GM20000 (cell line): ENCODE data around the gene TEPSIN.

ENCODE experiments used
- DNase-seq: peaks from one replicate; pipeline ENCODE4 v3.0.0; 2012; ENCODE audit warnings: low spot score
- TF ChIP-seq, protein P1 (sequence below): IDR thresholded peaks from 2 replicates; pipeline ENCODE4 v1.5.1; 2012; ENCODE audit warnings: mild to moderate bottlenecking, control low read depth; ENCODE audit errors: extremely low read depth, missing control alignments

TEPSIN gene

DNA sequence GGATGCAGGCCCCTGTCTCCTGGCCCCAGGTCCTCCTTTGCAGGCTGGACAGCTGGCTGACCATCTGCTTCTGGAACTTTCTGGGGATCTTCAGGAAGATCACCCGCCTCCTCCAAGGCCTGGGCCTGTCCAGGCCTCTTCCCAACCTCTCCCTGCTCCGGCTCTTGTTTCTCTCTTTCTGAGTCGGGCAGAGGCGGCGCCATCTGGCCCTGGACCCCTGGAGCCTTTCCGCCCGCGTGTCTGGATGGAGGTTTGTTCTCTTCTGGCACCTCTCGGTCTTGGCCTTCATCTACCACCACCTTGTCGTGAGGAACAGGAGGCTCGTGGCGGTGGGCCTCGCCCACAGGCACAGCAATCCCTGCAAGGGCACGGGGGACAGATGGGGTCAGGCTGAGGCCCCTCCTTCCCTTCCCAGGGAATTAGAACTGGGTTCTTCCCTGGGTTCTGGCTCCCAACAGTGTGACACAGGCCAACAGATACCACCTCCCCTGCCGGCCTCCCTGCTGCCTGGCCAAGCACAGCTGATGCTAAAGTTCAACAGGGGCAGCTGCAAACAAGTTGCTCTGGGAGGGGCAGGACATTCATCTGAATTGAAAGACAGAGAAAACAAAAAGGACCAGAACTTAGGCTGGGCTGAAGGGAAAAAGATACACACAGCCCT is 13.6 kb upstream of the TEPSIN start:
- TF ChIP-seq, protein P1, sequence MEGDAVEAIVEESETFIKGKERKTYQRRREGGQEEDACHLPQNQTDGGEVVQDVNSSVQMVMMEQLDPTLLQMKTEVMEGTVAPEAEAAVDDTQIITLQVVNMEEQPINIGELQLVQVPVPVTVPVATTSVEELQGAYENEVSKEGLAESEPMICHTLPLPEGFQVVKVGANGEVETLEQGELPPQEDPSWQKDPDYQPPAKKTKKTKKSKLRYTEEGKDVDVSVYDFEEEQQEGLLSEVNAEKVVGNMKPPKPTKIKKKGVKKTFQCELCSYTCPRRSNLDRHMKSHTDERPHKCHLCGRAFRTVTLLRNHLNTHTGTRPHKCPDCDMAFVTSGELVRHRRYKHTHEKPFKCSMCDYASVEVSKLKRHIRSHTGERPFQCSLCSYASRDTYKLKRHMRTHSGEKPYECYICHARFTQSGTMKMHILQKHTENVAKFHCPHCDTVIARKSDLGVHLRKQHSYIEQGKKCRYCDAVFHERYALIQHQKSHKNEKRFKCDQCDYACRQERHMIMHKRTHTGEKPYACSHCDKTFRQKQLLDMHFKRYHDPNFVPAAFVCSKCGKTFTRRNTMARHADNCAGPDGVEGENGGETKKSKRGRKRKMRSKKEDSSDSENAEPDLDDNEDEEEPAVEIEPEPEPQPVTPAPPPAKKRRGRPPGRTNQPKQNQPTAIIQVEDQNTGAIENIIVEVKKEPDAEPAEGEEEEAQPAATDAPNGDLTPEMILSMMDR = no peak
- no peak for DNase-seq

DNA sequence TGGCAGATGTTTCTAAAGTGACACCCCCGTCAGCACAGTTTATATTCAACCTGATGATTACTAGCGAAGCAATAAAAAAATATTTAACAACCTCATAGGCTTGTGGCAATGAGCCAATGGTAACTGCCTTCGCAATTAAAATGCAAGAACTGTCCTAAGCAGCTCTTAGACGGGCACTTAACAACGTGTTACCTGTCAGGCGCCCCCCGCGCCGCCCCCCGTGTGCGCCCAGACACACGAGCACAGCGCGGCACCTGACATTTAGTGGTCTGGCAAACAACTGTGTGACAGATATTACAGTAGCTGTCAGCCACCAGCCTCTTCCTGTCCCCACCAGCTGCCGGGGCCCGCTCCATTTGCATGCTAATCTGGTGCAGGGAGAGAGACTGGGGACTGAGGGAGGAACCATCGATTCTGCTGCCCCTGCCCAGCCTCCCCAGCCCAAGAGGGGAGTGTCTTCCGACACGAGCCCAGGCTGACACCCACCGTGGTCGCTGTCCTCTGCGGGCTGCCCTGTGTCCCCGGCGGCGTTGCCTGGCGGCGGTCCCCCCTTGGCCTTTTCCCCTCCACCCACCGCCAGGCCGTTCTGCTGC is 12.9 kb upstream of the TEPSIN start:
- TF ChIP-seq, protein P1 = no peak
- DNase-seq = no peak

DNA sequence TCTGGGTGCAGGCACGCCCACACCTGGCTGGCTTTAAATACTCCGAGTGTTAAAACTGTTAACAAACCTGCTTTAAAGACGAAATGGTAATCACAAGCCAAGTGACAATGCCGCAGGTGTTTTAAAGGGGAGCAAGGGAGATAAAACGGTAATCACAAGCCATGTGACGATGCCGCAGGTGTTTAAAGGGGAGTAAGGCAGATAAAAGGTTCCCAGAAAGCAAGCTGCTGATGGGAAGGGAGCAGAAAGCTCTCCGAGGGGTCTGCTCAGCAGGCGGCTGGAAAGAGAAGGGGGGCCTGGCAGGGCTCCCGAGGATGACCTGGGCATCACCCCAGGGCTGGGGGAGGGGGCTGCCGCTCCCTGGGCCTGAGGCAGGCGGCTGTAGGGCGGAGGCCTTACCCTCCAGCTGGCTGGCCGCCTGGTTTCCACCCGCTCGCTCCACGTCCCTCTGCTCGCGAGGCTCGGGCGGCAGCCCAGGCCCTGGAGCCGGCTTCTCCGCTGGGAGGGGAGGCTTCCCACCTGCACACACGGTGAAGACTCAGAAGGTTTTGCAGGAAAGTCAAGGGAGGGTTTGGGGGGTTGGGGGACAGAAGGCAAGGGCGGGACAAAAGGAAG is 12.3 kb upstream of the TEPSIN start:
- no peak for DNase-seq
- TF ChIP-seq, protein P1 = no peak

DNA sequence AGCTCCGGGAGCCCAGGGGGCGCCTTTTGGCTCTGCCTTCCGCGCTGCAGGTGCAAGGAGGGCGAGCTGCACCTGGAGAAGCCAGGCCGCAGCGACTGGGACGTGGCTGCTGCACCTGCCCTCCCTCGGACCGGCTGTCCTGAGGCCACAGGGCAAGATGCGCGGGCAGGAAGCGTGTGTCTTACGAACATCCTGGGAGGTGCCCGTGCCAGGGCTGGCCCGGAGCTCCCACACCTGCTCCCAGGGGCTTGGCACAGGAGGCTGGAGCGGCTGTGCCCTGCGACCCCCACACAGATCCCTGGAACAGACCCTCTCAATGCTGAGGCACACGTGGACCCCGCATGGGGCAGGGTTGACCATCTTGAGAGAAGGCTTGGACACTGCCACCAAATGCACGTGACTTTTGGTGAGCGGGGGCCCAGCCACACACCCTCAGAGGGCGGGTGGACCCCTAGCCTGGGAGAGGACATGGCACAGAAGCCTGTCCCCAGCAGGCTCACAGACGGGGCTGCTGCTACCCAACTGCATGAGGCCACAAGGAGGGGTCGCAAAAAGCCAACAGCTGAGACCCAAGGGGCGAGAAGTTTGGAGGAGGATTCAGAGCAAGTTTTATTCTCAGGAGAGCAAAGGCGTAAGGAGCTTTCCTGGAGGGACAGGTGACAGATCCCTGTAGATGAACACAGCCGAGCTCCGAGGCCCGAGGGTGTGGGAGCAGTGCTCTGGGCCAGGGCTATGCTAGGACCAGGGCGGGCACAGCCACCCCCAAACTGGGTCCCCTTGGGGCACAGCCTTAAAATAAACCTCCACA is 11.6 kb upstream of the TEPSIN start:
- TF ChIP-seq, protein P1 = no peak
- DNase-seq = no peak

DNA sequence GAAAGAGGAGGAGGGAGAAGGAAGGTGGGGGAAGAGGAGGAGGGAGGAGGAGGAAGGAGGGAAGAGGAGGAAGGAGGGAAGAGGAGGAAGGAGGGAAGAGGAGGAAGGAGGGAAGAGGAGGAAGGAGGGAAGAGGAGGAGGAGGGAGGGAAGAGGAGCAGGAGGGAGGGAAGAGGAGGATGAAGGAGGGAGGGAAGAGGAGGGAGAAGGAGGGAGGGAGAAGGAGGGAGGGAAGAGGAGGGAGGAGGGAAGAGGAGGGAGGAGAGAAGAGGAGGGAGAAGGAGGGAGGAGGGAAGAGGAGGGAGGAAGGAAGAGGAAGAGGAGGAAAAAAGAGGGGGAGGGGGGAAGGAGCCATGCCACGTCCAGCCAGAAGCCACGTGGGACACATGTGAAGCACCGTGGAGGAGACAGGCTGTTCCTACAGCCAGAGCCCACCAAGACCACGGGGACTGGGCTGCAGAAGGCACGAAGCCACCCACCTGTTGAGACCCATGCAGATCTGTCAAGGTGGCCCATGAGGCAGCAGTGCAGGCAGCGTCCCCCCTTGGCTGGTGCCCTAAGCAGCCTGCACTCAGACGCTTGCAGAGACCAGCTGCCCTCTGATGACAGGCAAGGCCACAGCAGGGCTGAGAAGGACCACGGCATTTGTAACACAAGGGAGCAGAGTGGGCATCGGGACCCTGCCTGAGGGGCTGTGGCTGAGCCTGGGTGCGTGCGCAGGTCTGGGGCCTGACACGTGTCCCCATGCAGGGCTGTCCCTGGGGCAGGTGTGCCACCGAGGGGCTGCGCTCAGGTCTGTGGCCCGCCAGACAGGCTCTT is 10.6 kb upstream of the TEPSIN start:
- TF ChIP-seq, protein P1 = no peak
- DNase-seq = no peak

DNA sequence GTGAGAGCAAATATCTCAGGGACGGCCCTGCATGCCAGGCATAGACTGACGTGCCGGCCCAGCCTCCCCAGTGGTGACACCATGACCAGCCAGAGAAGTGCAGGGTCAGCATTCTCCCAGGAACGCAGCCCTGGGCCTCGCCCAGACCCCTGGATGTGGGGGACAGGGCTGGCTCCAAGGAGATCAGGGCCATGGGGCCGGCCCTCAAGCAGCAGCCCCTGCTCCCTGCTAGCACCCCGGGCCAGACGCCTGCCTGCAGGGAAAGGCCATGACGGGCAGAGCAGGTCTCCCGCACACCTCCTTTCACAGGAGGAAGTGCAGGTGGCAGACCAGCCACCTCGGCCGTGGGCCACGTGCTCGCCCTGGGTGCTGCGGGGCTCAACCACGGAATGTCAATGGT is 9.8 kb upstream of the TEPSIN start:
- DNase-seq = no peak
- TF ChIP-seq, protein P1 = no peak
